NCI-H524 (cell line): ENCODE data around the gene RAVER1.
A peak's percentile ranks its signal among the peaks of the same experiment; 100 is the strongest.
"Not testable (repeated sequence)": the region's sequence is repeated elsewhere in the genome, so short reads cannot be mapped to it uniquely, and the experiment has no call there.

Source experiments
- DNase-seq, 2 experiments: peaks; one replicate each; lab custom pipeline; 2025; lab: John Stamatoyannopoulos, UW

RAVER1 gene

GRCh38 chr19:10343495-10343894, 10.2 kb upstream of the RAVER1 start:
- DNase-seq: no peak

- no peak for DNase-seq
These were observed 6.6 kb upstream of the RAVER1 start for GRCh38 chr19:10339977-10340376.

GRCh38 chr19:10339380-10339960, 6.1 kb upstream of the RAVER1 start, which contains the start of gene ICAM3:
Gene ICAM3, minus strand, starts transcription at chr19:10339624. Its CDS starts 10 bp downstream, at chr19:10339614.
- no peak for DNase-seq

- DNase-seq: no peak
These were observed 5.6 kb upstream of the RAVER1 start for GRCh38 chr19:10338940-10339339.

GRCh38 chr19:10336725-10337124, 3.4 kb upstream of the RAVER1 start:
- not testable (repeated sequence) for DNase-seq

- no peak for DNase-seq
These were observed 2.1 kb upstream of the RAVER1 start for GRCh38 chr19:10335352-10335985.

GRCh38 chr19:10334588-10335351, 1.4 kb upstream of the RAVER1 start:
- no peak for DNase-seq

- DNase-seq: no peak
These were observed 644 bp upstream of the RAVER1 start for GRCh38 chr19:10333758-10334587.

- peak in 1 of 2 experiments; percentile 8 for DNase-seq
These were observed 968 bp downstream of the RAVER1 start for GRCh38 chr19:10332158-10332964.

- no peak for DNase-seq
These were observed 3.8 kb downstream of the RAVER1 start for GRCh38 chr19:10329555-10329954.

GRCh38 chr19:10328558-10329429, 4.5 kb downstream of the RAVER1 start:
- no peak for DNase-seq

- no peak for DNase-seq
These were observed 5.5 kb downstream of the RAVER1 start for GRCh38 chr19:10327793-10328192.

- DNase-seq: no peak
These were observed 7.6 kb downstream of the RAVER1 start for GRCh38 chr19:10325732-10326131.

GRCh38 chr19:10321874-10322835, 11.2 kb downstream of the RAVER1 start:
- no peak for DNase-seq

GRCh38 chr19:10321417-10321797, 11.9 kb downstream of the RAVER1 start:
- no peak for DNase-seq

GRCh38 chr19:10320602-10321416, 12.5 kb downstream of the RAVER1 start:
- no peak for DNase-seq

- no peak for DNase-seq
These were observed 14.3 kb downstream of the RAVER1 start for GRCh38 chr19:10318807-10319682.
